H9 (cell line): Measurements from ENCODE around the gene FBRSL1. TPM values are rescaled to one million over a fixed set of nuclear protein-coding genes. Genes with fewer than 3 reads are reported as not detected.

Experiments used
- DNase-seq: peaks from one replicate; pipeline ENCODE4 v3.0.0-alpha.2; 2017
- H2AFZ ChIP-seq: one replicate; pipeline ENCODE4 v1.6.1; 2013; ENCODE audit warnings: mild to moderate bottlenecking, low read length, control low read depth, moderate library complexity
- H2AK5ac ChIP-seq: 2 replicates; pipeline ENCODE4 v1.6.1; 2013; ENCODE audit warnings: low read length, control low read depth, mixed read lengths; ENCODE audit not compliant: insufficient read length
- H2BK120ac ChIP-seq: one replicate; pipeline ENCODE4 v1.6.1; 2013; ENCODE audit warnings: low read depth, mild to moderate bottlenecking, low read length, control low read depth, inconsistent platforms; ENCODE audit not compliant: poor library complexity, severe bottlenecking
- H2BK12ac ChIP-seq: 2 replicates; pipeline ENCODE4 v1.6.1; 2013; ENCODE audit warnings: low read length, control low read depth, mixed read lengths, low read depth; ENCODE audit not compliant: insufficient read length
- H2BK15ac ChIP-seq: 2 replicates; pipeline ENCODE4 v1.6.1; 2013; ENCODE audit warnings: low read depth, low read length, control low read depth
- H2BK20ac ChIP-seq: one replicate; pipeline ENCODE4 v1.6.1; 2013; ENCODE audit warnings: low read depth, mild to moderate bottlenecking, low read length, control low read depth, inconsistent platforms; ENCODE audit not compliant: poor library complexity, severe bottlenecking
- H2BK5ac ChIP-seq: 2 replicates; pipeline ENCODE4 v1.6.1; 2013; ENCODE audit warnings: low read length, control low read depth, mixed read lengths; ENCODE audit not compliant: insufficient read length
- H3K14ac ChIP-seq: 2 replicates; pipeline ENCODE4 v1.6.1; 2013; ENCODE audit warnings: low read length, control low read depth; ENCODE audit not compliant: insufficient read depth
- H3K18ac ChIP-seq: 2 replicates; pipeline ENCODE4 v1.6.1; 2013; ENCODE audit warnings: low read depth, mild to moderate bottlenecking, mixed read lengths, low read length, control low read depth; ENCODE audit not compliant: insufficient read length
- H3K23ac ChIP-seq: 2 replicates; pipeline ENCODE4 v1.6.1; 2013; ENCODE audit warnings: low read length, control low read depth, mixed read lengths, low read depth; ENCODE audit not compliant: insufficient read length
- H3K23me2 ChIP-seq: 2 replicates; pipeline ENCODE4 v1.6.1; 2013; ENCODE audit warnings: low read depth, mild to moderate bottlenecking, mixed read lengths, low read length, control low read depth; ENCODE audit not compliant: insufficient read length, poor library complexity, severe bottlenecking
- H3K27ac ChIP-seq: 2 replicates; pipeline ENCODE4 v1.5.1; 2013; ENCODE audit warnings: low read length, control low read depth, mixed read lengths, low read depth; ENCODE audit not compliant: insufficient read length
- H3K27me3 ChIP-seq: 2 replicates; pipeline ENCODE4 v1.6.1; 2013; ENCODE audit warnings: low read length, control low read depth, inconsistent platforms; ENCODE audit not compliant: insufficient read depth
- H3K4ac ChIP-seq: 2 replicates; pipeline ENCODE4 v1.6.1; 2013; ENCODE audit warnings: low read depth, mild to moderate bottlenecking, control low read depth, inconsistent platforms, low read length, moderate library complexity
- H3K4me1 ChIP-seq: 2 replicates; pipeline ENCODE4 v1.6.1; 2013; ENCODE audit warnings: low read length, control low read depth, inconsistent platforms; ENCODE audit not compliant: insufficient read depth
- H3K4me2 ChIP-seq: 2 replicates; pipeline ENCODE4 v1.6.1; 2013; ENCODE audit warnings: low read length, control low read depth, mixed read lengths; ENCODE audit not compliant: insufficient read length, insufficient read depth
- H3K56ac ChIP-seq: 2 replicates; pipeline ENCODE4 v1.6.1; 2013; ENCODE audit warnings: low read depth, mild to moderate bottlenecking, mixed read lengths, low read length, control low read depth; ENCODE audit not compliant: insufficient read length
- H3K79me1 ChIP-seq: 2 replicates; pipeline ENCODE4 v1.6.1; 2013; ENCODE audit warnings: low read depth, mild to moderate bottlenecking, moderate library complexity, low read length, control low read depth, inconsistent platforms; ENCODE audit not compliant: insufficient read depth, poor library complexity, severe bottlenecking
- H3K79me2 ChIP-seq: 2 replicates; pipeline ENCODE4 v1.6.1; 2013; ENCODE audit warnings: low read length, control low read depth, inconsistent platforms; ENCODE audit not compliant: insufficient read depth
- H3K9ac ChIP-seq: 2 replicates; pipeline ENCODE4 v1.6.1; 2013; ENCODE audit warnings: low read length, control low read depth, mixed read lengths; ENCODE audit not compliant: insufficient read length; ENCODE audit errors: extremely low read depth
- H3K9me3 ChIP-seq: one replicate; pipeline ENCODE4 v1.6.1; 2013; ENCODE audit warnings: low read depth, low read length, inconsistent platforms; ENCODE audit not compliant: control insufficient read depth
- H3T11ph ChIP-seq: one replicate; pipeline ENCODE4 v1.6.1; 2013; ENCODE audit warnings: mild to moderate bottlenecking, low read length, control low read depth, inconsistent platforms
- H4K20me1 ChIP-seq: one replicate; pipeline ENCODE4 v1.6.1; 2013; ENCODE audit not compliant: control insufficient read depth, insufficient read length, insufficient read depth
- H4K5ac ChIP-seq: 2 replicates; pipeline ENCODE4 v1.6.1; 2013; ENCODE audit warnings: low read depth, mild to moderate bottlenecking, mixed read lengths, low read length, control low read depth; ENCODE audit not compliant: insufficient read length
- H4K8ac ChIP-seq: replicated peaks from 2 replicates; pipeline ENCODE4 v1.6.1; 2013; ENCODE audit warnings: low read length, control low read depth, mixed read lengths, low read depth; ENCODE audit not compliant: insufficient read length
- H4K91ac ChIP-seq: 2 replicates; pipeline ENCODE4 v1.6.1; 2013; ENCODE audit warnings: low read depth, mild to moderate bottlenecking, moderate library complexity, mixed read lengths, low read length, control low read depth; ENCODE audit not compliant: insufficient read length
- H3K27ac Mint-ChIP-seq, 3 experiments: 2 replicates in 2 of 3; 3 replicates in 1 of 3; pipeline ENCODE4 v1.8.0; 2020 to 2021; ENCODE audit warnings: mixed read lengths in 3 of 3, mild to moderate bottlenecking in 1 of 3, moderate library complexity in 1 of 3
- H3K27me3 Mint-ChIP-seq: 2 replicates; pipeline ENCODE4 v1.8.0; 2021; ENCODE audit warnings: low read depth, mild to moderate bottlenecking, moderate library complexity, mixed read lengths
- H3K36me3 Mint-ChIP-seq, 3 experiments: 2 replicates in 2 of 3; 3 replicates in 1 of 3; pipeline ENCODE4 v1.8.0; 2020 to 2021; ENCODE audit warnings: low read depth in 3 of 3, mixed read lengths in 3 of 3; ENCODE audit not compliant: insufficient read depth in 1 of 3
- H3K4me1 Mint-ChIP-seq, 2 experiments: 2 replicates each; pipeline ENCODE4 v1.8.0; 2020; ENCODE audit warnings: mixed read lengths in 2 of 2
- H3K4me3 Mint-ChIP-seq, 2 experiments: 2 replicates in 1 of 2; 3 replicates in 1 of 2; pipeline ENCODE4 v1.8.0; 2020 to 2021; ENCODE audit warnings: mild to moderate bottlenecking in 2 of 2, mixed read lengths in 2 of 2, moderate library complexity in 1 of 2
- H3K9me3 Mint-ChIP-seq, 2 experiments: 2 replicates in 1 of 2; 3 replicates in 1 of 2; pipeline ENCODE4 v1.8.0; 2020; ENCODE audit warnings: mild to moderate bottlenecking in 2 of 2, mixed read lengths in 2 of 2, moderate library complexity in 1 of 2
- CTCF ChIP-seq: fragments of 200-600 bp; sonication (generic); conservative IDR thresholded peaks from 3 replicates; pipeline ENCODE4 v1.8.0; 2021; ENCODE audit warnings: antibody characterized with exemption, mild to moderate bottlenecking
- WGBS: extraction: QIAGEN DNeasy Blood & Tissue Kit; methylation state at CpG from one replicate; pipeline ENCODE4 v1.1.7; 2013; ENCODE audit warnings: missing lambda C conversion rate, low lambda C conversion rate, mixed read lengths; ENCODE audit not compliant: insufficient read length; ENCODE audit errors: extremely low coverage; 5-methylcytosine and 5-hydroxymethylcytosine counted together
- total RNA-seq: library from RNA; stranded (reverse); gene quantifications from 2 replicates; pipeline ENCODE4 v1.2.1, GENCODE V29; 2021

FBRSL1 gene
- total RNA-seq, 1 experiment from 2014 or later = 90.8 TPM

- Histone ChIP-seq H2AK5ac (no peak overlapping the region), H4K20me1 (no peaks in the 10 kb centered on the region), H2BK5ac (no peak overlapping the region), H4K8ac (no peak overlapping the region), H4K91ac (no peak overlapping the region), H3K79me1 (no peaks in the 10 kb centered on the region), H3K18ac (no peak overlapping the region), H3K9ac (no peak overlapping the region), H2BK15ac (no peak overlapping the region), H3K9me3 (no peaks in the 10 kb centered on the region), H3K23ac (no peak overlapping the region), H3K4me2 (no peak overlapping the region), H3K27ac (no peak overlapping the region), H3K27me3 (peaks cover 31% of the 10 kb centered on the region; the same call in 1 of the 2 replicates), H3K14ac (no peak overlapping the region), H2BK20ac (no peak overlapping the region), H4K5ac (no peak overlapping the region), H2BK120ac (no peak overlapping the region), H3K4me1 (no peaks in the 10 kb centered on the region), H2BK12ac (no peak overlapping the region), H3K79me2 (no peaks in the 10 kb centered on the region), H2AFZ (no peak overlapping the region), H3T11ph (no peak overlapping the region), H3K23me2 (no peaks in the 10 kb centered on the region), H3K56ac (no peak overlapping the region), H3K4ac (no peak overlapping the region)
- WGBS = no CpG with 5 or more reads among the region's 10 CpGs
- Mint-ChIP-seq H3K9me3 (peaks cover 8 to 13% of the 10 kb centered on the region in 2 experiments; a peak in 4 of 5 replicates), H3K4me3 (peak overlapping the region in 1 of 2 experiments; percentile 13; a peak in 1 of 5 replicates), H3K36me3 (peaks cover 0 to 8% (median 7%) of the 10 kb centered on the region in 3 experiments; a peak in 6 of 7 replicates), H3K27ac (no peak overlapping the region; a peak in 1 of 7 replicates), H3K27me3 (peaks cover 66% of the 10 kb centered on the region), H3K4me1 (peaks cover 0 to 10% of the 10 kb centered on the region in 2 experiments; a peak in 2 of 4 replicates)
- no peak for DNase-seq
- TF ChIP-seq CTCF = no peak
These were observed 35.0 kb upstream of the FBRSL1 start for GRCh38 chr12:132454933-132455418.
